Osteoblast (primary cell): ENCODE results near the gene PLEKHA1. TPM values are rescaled to one million over a fixed set of nuclear protein-coding genes. Genes with fewer than 3 reads are reported as not detected.
A peak's percentile ranks its signal among the peaks of the same experiment; 100 is the strongest.

ENCODE experiments used
- DNase-seq: peaks from one replicate; pipeline ENCODE4 v3.0.0; 2011; ENCODE audit warnings: low spot score, mixed read lengths; ENCODE audit not compliant: insufficient read length; ENCODE audit errors: missing footprints
- H2AFZ ChIP-seq: 2 replicates; pipeline ENCODE4 v1.6.0; 2011; ENCODE audit warnings: mild to moderate bottlenecking, low read length
- H3K27ac ChIP-seq: 2 replicates; pipeline ENCODE4 v1.5.1; 2011; ENCODE audit warnings: mild to moderate bottlenecking, low read depth, low read length, moderate library complexity
- H3K27me3 ChIP-seq: 2 replicates; pipeline ENCODE4 v1.6.0; 2012; ENCODE audit warnings: mild to moderate bottlenecking, control low read depth, inconsistent platforms, low read length, moderate library complexity; ENCODE audit not compliant: insufficient read depth
- H3K36me3 ChIP-seq: 2 replicates; pipeline ENCODE4 v1.5.1; 2011; ENCODE audit warnings: mild to moderate bottlenecking, low read length, control low read depth, moderate library complexity; ENCODE audit not compliant: insufficient read depth
- H3K4me1 ChIP-seq: 2 replicates; pipeline ENCODE4 v1.5.1; 2011; ENCODE audit warnings: mild to moderate bottlenecking, low read length, control low read depth, moderate library complexity; ENCODE audit not compliant: insufficient read depth
- H3K4me2 ChIP-seq: 2 replicates; pipeline ENCODE4 v1.6.0; 2011; ENCODE audit warnings: mild to moderate bottlenecking, low read length; ENCODE audit not compliant: insufficient read depth
- H3K4me3 ChIP-seq: fragments of 200-600 bp; sonication (generic); 3 replicates; pipeline ENCODE4 v1.5.1; 2012; ENCODE audit warnings: mild to moderate bottlenecking, low read length, inconsistent platforms; ENCODE audit not compliant: insufficient read depth
- H3K79me2 ChIP-seq: 2 replicates; pipeline ENCODE4 v1.6.0; 2012; ENCODE audit warnings: mild to moderate bottlenecking, low read length, control low read depth, inconsistent platforms; ENCODE audit not compliant: insufficient read depth
- H3K9me3 ChIP-seq: 2 replicates; pipeline ENCODE4 v1.5.1; 2011; ENCODE audit warnings: low read depth, low read length, control low read depth
- H4K20me1 ChIP-seq: 2 replicates; pipeline ENCODE4 v1.6.0; 2012; ENCODE audit warnings: mild to moderate bottlenecking, low read length, control low read depth; ENCODE audit not compliant: insufficient read depth
- CTCF ChIP-seq: IDR thresholded peaks from 2 replicates; pipeline ENCODE4 v1.5.1; 2011; ENCODE audit warnings: mild to moderate bottlenecking, low read depth, low read length, moderate library complexity; ENCODE audit errors: extremely low read depth
- total RNA-seq: library from RNA; depleted of rRNA; stranded (reverse); fragments of >200 nt; gene quantifications from 2 replicates; pipeline ENCODE4 v1.2.3, GENCODE V29; 2012

Gene PLEKHA1
- total RNA-seq, 1 donor, result 17.4 TPM

- H3K4me3 ChIP-seq, result no peak overlapping the region
- no peaks in the 10 kb centered on the region for H3K79me2 ChIP-seq
- no peak for DNase-seq
- no peak for TF ChIP-seq CTCF
- peak overlapping the region; percentile 48 for H3K27ac ChIP-seq
- no peaks in the 10 kb centered on the region for H3K9me3 ChIP-seq
- no peak overlapping the region for H2AFZ ChIP-seq
- no peaks in the 10 kb centered on the region for H4K20me1 ChIP-seq
- H3K4me2 ChIP-seq, result peak overlapping the region; percentile 16
- H3K27me3 ChIP-seq, result no peaks in the 10 kb centered on the region
- H3K4me1 ChIP-seq, result peaks cover 34% of the 10 kb centered on the region
- no peaks in the 10 kb centered on the region for H3K36me3 ChIP-seq
Observed at GRCh38 chr10:122421054-122421625, 46.6 kb downstream of the PLEKHA1 start.

GRCh38 chr10:122421742-122422141, 47.2 kb downstream of the PLEKHA1 start:
- no peak for TF ChIP-seq CTCF
- H3K27me3 ChIP-seq, result no peaks in the 10 kb centered on the region
- no peak overlapping the region for H2AFZ ChIP-seq
- H3K36me3 ChIP-seq, result no peaks in the 10 kb centered on the region
- H3K4me2 ChIP-seq, result no peak overlapping the region
- DNase-seq, result no peak
- H3K4me3 ChIP-seq, result no peak overlapping the region
- H3K79me2 ChIP-seq, result no peaks in the 10 kb centered on the region
- H3K4me1 ChIP-seq, result peaks cover 34% of the 10 kb centered on the region
- no peak overlapping the region for H3K27ac ChIP-seq
- H3K9me3 ChIP-seq, result no peaks in the 10 kb centered on the region
- H4K20me1 ChIP-seq, result no peaks in the 10 kb centered on the region

- no peak for TF ChIP-seq CTCF
- H3K27ac ChIP-seq, result no peak overlapping the region
- H3K4me1 ChIP-seq, result peaks cover 34% of the 10 kb centered on the region
Observed at GRCh38 chr10:122422266-122422989, 47.9 kb downstream of the PLEKHA1 start.

GRCh38 chr10:122424059-122424458, 49.6 kb downstream of the PLEKHA1 start:
- Histone ChIP-seq H3K27ac (no peak overlapping the region), H4K20me1 (no peaks in the 10 kb centered on the region), H3K4me1 (peaks cover 27% of the 10 kb centered on the region), H3K4me2 (no peak overlapping the region), H3K4me3 (no peak overlapping the region), H2AFZ (no peak overlapping the region), H3K36me3 (peaks cover 4% of the 10 kb centered on the region), H3K27me3 (no peaks in the 10 kb centered on the region), H3K79me2 (no peaks in the 10 kb centered on the region), H3K9me3 (no peaks in the 10 kb centered on the region)
- DNase-seq, result no peak
- TF ChIP-seq CTCF, result no peak

More at GRCh38 chr10:122422266-122422989, 47.9 kb downstream of the PLEKHA1 start:
- no peaks in the 10 kb centered on the region for H3K9me3 ChIP-seq
- H3K27me3 ChIP-seq, result no peaks in the 10 kb centered on the region
- no peak overlapping the region for H3K4me2 ChIP-seq
- no peak for DNase-seq
- H3K79me2 ChIP-seq, result no peaks in the 10 kb centered on the region
- no peaks in the 10 kb centered on the region for H3K36me3 ChIP-seq
- no peak overlapping the region for H3K4me3 ChIP-seq
- H4K20me1 ChIP-seq, result no peaks in the 10 kb centered on the region
- H2AFZ ChIP-seq, result no peak overlapping the region
